ENCODE measurements around the gene TMC5. TPM values are rescaled to one million over a fixed set of nuclear protein-coding genes. Genes with fewer than 3 reads are reported as not detected.

Gene TMC5
- polyA plus RNA-seq, 1 of the 3 experiments (the other 2 are of a cell fraction), result not detected

GRCh38 chr16:19436540-19436939 lies 18.9 kb downstream of the TMC5 start:
- no peak for TF ChIP-seq EZH2phosphoT487 (IDR thresholded peaks at IDR 0.05; ENCODE audit: borderline replicate concordance, low read depth)
- no peak for TF ChIP-seq FOSL2 (IDR thresholded peaks at IDR 0.05; ENCODE audit: borderline replicate concordance, low read depth)
- no peak for TF ChIP-seq RFX5 (IDR thresholded peaks at IDR 0.05; ENCODE audit: low read length)
- no peak for TF ChIP-seq FOXJ3 (CRISPR knock-in tag; IDR thresholded peaks at IDR 0.05)
- no peak for TF ChIP-seq RAD21 (IDR thresholded peaks at IDR 0.05; ENCODE audit: low read length)
- TF ChIP-seq CTCF (IDR thresholded peaks at IDR 0.05), result no peak
- 35% methylated on average over 1 of the region's 1 CpG for WGBS (ENCODE audit: low lambda C conversion rate)

GRCh38 chr16:19437280-19437679 lies 19.6 kb downstream of the TMC5 start:
- CTCF ChIA-PET, result interaction anchor here (1.1 to 1.2 kb wide), 2 partner anchors 19 to 66 kb away, joined by 3 read pairs; partner anchors contain the start of gene TMC5
- no peak for DNase-seq

More at GRCh38 chr16:19436540-19436939, 18.9 kb downstream of the TMC5 start:
- no peaks in the 10 kb centered on the region for H3K9me3 ChIP-seq
- H3K9ac ChIP-seq, result no peak overlapping the region
- no peaks in the 10 kb centered on the region for H3K36me3 ChIP-seq (replicated peaks in 1 of 2; ENCODE audit: control insufficient read depth in 1 of 2, insufficient read depth in 2 of 2, low read length in 1 of 2)
- CTCF ChIA-PET, result interaction anchor here (1.1 kb wide), 1 partner anchor 66 kb away, joined by 3 read pairs; no protein-coding TSS in a partner anchor
- no peaks in the 10 kb centered on the region for H3K4me1 ChIP-seq (ENCODE audit: control insufficient read depth in 1 of 2, insufficient read depth in 2 of 2, low read depth in 1 of 2, low read length in 1 of 2)
- H3K4me2 ChIP-seq, result no peak overlapping the region
- no peak overlapping the region for H3K27ac ChIP-seq (ENCODE audit: low read depth in 2 of 2, low read length in 1 of 2)
- H4K20me1 ChIP-seq (ENCODE audit: insufficient read depth), result no peaks in the 10 kb centered on the region
- POLR2A ChIA-PET, result no interaction called here
- no peaks in the 10 kb centered on the region for H3K27me3 ChIP-seq (ENCODE audit: insufficient read depth)
- DNase-seq, result no peak
- H3F3A ChIP-seq (replicated peaks; ENCODE audit: insufficient read depth), result no peaks in the 10 kb centered on the region
- H3K4me3 ChIP-seq (ENCODE audit: low read depth in 2 of 2, low read length in 1 of 2), result no peak overlapping the region
- H2AFZ ChIP-seq (ENCODE audit: low read depth), result no peak overlapping the region
- no peaks in the 10 kb centered on the region for H3K9me2 ChIP-seq
- H3K79me2 ChIP-seq (ENCODE audit: insufficient read depth), result no peaks in the 10 kb centered on the region

DNA sequence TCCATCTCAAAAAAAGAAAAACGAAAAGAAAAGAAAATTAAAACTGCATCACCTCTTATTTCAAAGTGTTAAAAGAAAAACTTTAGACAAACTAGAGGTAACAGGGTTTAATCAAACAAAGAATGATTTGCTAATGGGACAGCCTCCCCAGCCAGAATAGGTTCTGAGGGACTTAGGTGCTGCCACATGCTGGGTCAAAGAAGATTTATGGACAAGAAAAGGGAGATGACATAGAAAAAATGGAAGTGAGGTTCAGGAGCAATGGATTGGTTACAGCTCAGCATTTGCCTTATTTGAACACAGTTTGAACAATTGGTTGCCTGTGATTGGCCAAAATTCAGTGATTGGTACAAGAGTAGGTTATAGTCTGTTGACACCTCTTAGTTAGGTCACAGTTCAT lies 21.1 kb downstream of the TMC5 start:
- H3K9me2 ChIP-seq, result no peaks in the 10 kb centered on the region
- TF ChIP-seq RFX5 (IDR thresholded peaks at IDR 0.05; ENCODE audit: low read length), result no peak
- no peak for TF ChIP-seq TAF1 (IDR thresholded peaks at IDR 0.05; ENCODE audit: borderline replicate concordance, low read depth, low read length)
- TF ChIP-seq SIN3A (IDR thresholded peaks at IDR 0.05; ENCODE audit: borderline replicate concordance, low read depth, low read length), result no peak
- TF ChIP-seq EP300 (IDR thresholded peaks at IDR 0.05; ENCODE audit: borderline replicate concordance in 1 of 2, low read depth in 1 of 2, low read length in 1 of 2), result no peak
- TF ChIP-seq NFIC (IDR thresholded peaks at IDR 0.05; ENCODE audit: borderline replicate concordance), result no peak
- no peak for TF ChIP-seq POLR2AphosphoS5 (IDR thresholded peaks at IDR 0.05; ENCODE audit: low read depth, low read length)
- no peak for TF ChIP-seq RCOR1 (IDR thresholded peaks at IDR 0.05; ENCODE audit: low read length)
- no peak for TF ChIP-seq SMC3 (IDR thresholded peaks at IDR 0.05; ENCODE audit: low read depth, low read length)
- TF ChIP-seq TCF12 (IDR thresholded peaks at IDR 0.05), result no peak
- no peak for TF ChIP-seq NRF1 (IDR thresholded peaks at IDR 0.05; ENCODE audit: low read depth, low read length)
- TF ChIP-seq FOSL2 (IDR thresholded peaks at IDR 0.05; ENCODE audit: borderline replicate concordance, low read depth), result no peak
- no peak for TF ChIP-seq MEF2A (IDR thresholded peaks at IDR 0.05; ENCODE audit: borderline replicate concordance, low read depth)
- no peak for TF ChIP-seq IRF3 (IDR thresholded peaks at IDR 0.05; ENCODE audit: low read depth, low read length)

More at GRCh38 chr16:19437280-19437679, 19.6 kb downstream of the TMC5 start:
- H3K4me1 ChIP-seq (ENCODE audit: control insufficient read depth in 1 of 2, insufficient read depth in 2 of 2, low read depth in 1 of 2, low read length in 1 of 2), result no peaks in the 10 kb centered on the region
- H3K27me3 ChIP-seq (ENCODE audit: insufficient read depth), result no peaks in the 10 kb centered on the region
- no peaks in the 10 kb centered on the region for H3K9me2 ChIP-seq
- 26% methylated on average over 4 of the region's 4 CpGs for WGBS (ENCODE audit: low lambda C conversion rate)
- H4K20me1 ChIP-seq (ENCODE audit: insufficient read depth), result no peaks in the 10 kb centered on the region
- POLR2A ChIA-PET, result no interaction called here
- H3K9me3 ChIP-seq, result no peaks in the 10 kb centered on the region
- no peak overlapping the region for H2AFZ ChIP-seq (ENCODE audit: low read depth)
- H3K4me2 ChIP-seq, result no peak overlapping the region
- no peak overlapping the region for H3K27ac ChIP-seq (ENCODE audit: low read depth in 2 of 2, low read length in 1 of 2)
- H3K9ac ChIP-seq, result no peak overlapping the region
- H3K4me3 ChIP-seq (ENCODE audit: low read depth in 2 of 2, low read length in 1 of 2), result no peak overlapping the region
- H3K79me2 ChIP-seq (ENCODE audit: insufficient read depth), result no peaks in the 10 kb centered on the region
- H3K36me3 ChIP-seq (replicated peaks in 1 of 2; ENCODE audit: control insufficient read depth in 1 of 2, insufficient read depth in 2 of 2, low read length in 1 of 2), result no peaks in the 10 kb centered on the region
- TF ChIP-seq TCF12 (IDR thresholded peaks at IDR 0.05), result no peak
- no peak for TF ChIP-seq NRF1 (IDR thresholded peaks at IDR 0.05; ENCODE audit: low read depth, low read length)
- TF ChIP-seq TAF1 (IDR thresholded peaks at IDR 0.05; ENCODE audit: borderline replicate concordance, low read depth, low read length), result no peak
- TF ChIP-seq GATA2 (CRISPR knock-in tag; IDR thresholded peaks at IDR 0.05), result no peak
- TF ChIP-seq FOXJ3 (CRISPR knock-in tag; IDR thresholded peaks at IDR 0.05), result no peak
- TF ChIP-seq JUND (IDR thresholded peaks at IDR 0.05), result no peak
- H3F3A ChIP-seq (replicated peaks; ENCODE audit: insufficient read depth), result no peaks in the 10 kb centered on the region

More for the DNA sequence above, 21.1 kb downstream of the TMC5 start:
- H3K4me1 ChIP-seq (ENCODE audit: control insufficient read depth in 1 of 2, insufficient read depth in 2 of 2, low read depth in 1 of 2, low read length in 1 of 2), result no peaks in the 10 kb centered on the region
- H3K27me3 ChIP-seq (ENCODE audit: insufficient read depth), result no peaks in the 10 kb centered on the region
- no peaks in the 10 kb centered on the region for H3K9me3 ChIP-seq
- 6% methylated on average over 1 of the region's 1 CpG for WGBS (ENCODE audit: low lambda C conversion rate)
- no peak overlapping the region for H3K27ac ChIP-seq (ENCODE audit: low read depth in 2 of 2, low read length in 1 of 2)
- no peak for DNase-seq
- ChIA-PET POLR2A (interaction anchor here (0.6 kb wide), 1 partner anchor 19 kb away, joined by 3 read pairs; no protein-coding TSS in a partner anchor), CTCF (interaction anchor here (0.6 kb wide), 1 partner anchor 19 kb away, joined by 3 read pairs; no protein-coding TSS in a partner anchor)
- no peak overlapping the region for H3K4me2 ChIP-seq
- no peak overlapping the region for H3K9ac ChIP-seq
- H2AFZ ChIP-seq (ENCODE audit: low read depth), result no peak overlapping the region
- no peaks in the 10 kb centered on the region for H3K36me3 ChIP-seq (replicated peaks in 1 of 2; ENCODE audit: control insufficient read depth in 1 of 2, insufficient read depth in 2 of 2, low read length in 1 of 2)
- no peaks in the 10 kb centered on the region for H4K20me1 ChIP-seq (ENCODE audit: insufficient read depth)
- H3F3A ChIP-seq (replicated peaks; ENCODE audit: insufficient read depth), result no peaks in the 10 kb centered on the region
- H3K4me3 ChIP-seq (ENCODE audit: low read depth in 2 of 2, low read length in 1 of 2), result no peak overlapping the region
- H3K79me2 ChIP-seq (ENCODE audit: insufficient read depth), result no peaks in the 10 kb centered on the region

All from SK-N-SH (cell line).